OCI-M1 (cell line): Measurements from ENCODE around the gene RASL10B.

Experiments
- DNase-seq: peaks from one replicate; lab custom pipeline; 2025; lab: John Stamatoyannopoulos, UW

The RASL10B gene

GRCh38 chr17:35717475-35717874, 14.0 kb upstream of the RASL10B start:
- no peak for DNase-seq

- no peak for DNase-seq
These were observed 7.7 kb upstream of the RASL10B start for GRCh38 chr17:35723735-35724134.

- no peak for DNase-seq
These were observed 6.4 kb upstream of the RASL10B start for GRCh38 chr17:35725058-35725457.

- DNase-seq, result no peak
These were observed 5.7 kb upstream of the RASL10B start for GRCh38 chr17:35725802-35726126.

GRCh38 chr17:35726127-35726952, 5.1 kb upstream of the RASL10B start:
- DNase-seq, result no peak

- DNase-seq, result no peak
These were observed 4.4 kb upstream of the RASL10B start for GRCh38 chr17:35726953-35727460.

GRCh38 chr17:35727635-35728034, 3.8 kb upstream of the RASL10B start:
- no peak for DNase-seq

- no peak for DNase-seq
These were observed 2.9 kb upstream of the RASL10B start for GRCh38 chr17:35728551-35728950.

GRCh38 chr17:35729405-35729833, 2.0 kb upstream of the RASL10B start:
- no peak for DNase-seq

- DNase-seq, result no peak
These were observed 936 bp upstream of the RASL10B start for GRCh38 chr17:35730400-35731005.

- no peak for DNase-seq
These were observed 722 bp downstream of the RASL10B start for GRCh38 chr17:35731917-35732805.

GRCh38 chr17:35732806-35733136, 1.3 kb downstream of the RASL10B start:
- DNase-seq, result no peak

- DNase-seq, result no peak
These were observed 1.9 kb downstream of the RASL10B start for GRCh38 chr17:35733366-35733765.

- no peak for DNase-seq
These were observed 3.0 kb downstream of the RASL10B start for GRCh38 chr17:35734396-35734795.

GRCh38 chr17:35735036-35735805, 3.8 kb downstream of the RASL10B start:
- no peak for DNase-seq

- DNase-seq, result no peak
These were observed 4.8 kb downstream of the RASL10B start for GRCh38 chr17:35736236-35736635.

GRCh38 chr17:35738519-35739133, 7.2 kb downstream of the RASL10B start:
- no peak for DNase-seq

- DNase-seq, result no peak
These were observed 8.8 kb downstream of the RASL10B start for GRCh38 chr17:35740216-35740615.

- DNase-seq, result no peak
These were observed 9.8 kb downstream of the RASL10B start for GRCh38 chr17:35740997-35741931.

GRCh38 chr17:35742496-35742895, 11.1 kb downstream of the RASL10B start:
- DNase-seq, result no peak
